Measurements from ENCODE around the gene ARMC7.
A peak's percentile ranks its signal among the peaks of the same experiment; 100 is the strongest.
"Not testable (repeated sequence)": the region's sequence is repeated elsewhere in the genome, so short reads cannot be mapped to it uniquely, and the experiment has no call there.

Gene ARMC7

GRCh38 chr17:75152523-75152921 is 42.8 kb downstream of the ARMC7 start:
- peak overlapping the region; percentile 86 for H3K4me3 ChIP-seq (replicated peaks; ENCODE audit: low read depth, low read length)
- peak; percentile 11 for DNase-seq (ENCODE audit: low read depth)
- no peak for TF ChIP-seq CTCF (IDR thresholded peaks at IDR 0.05; ENCODE audit: low read length, missing control alignments)

GRCh38 chr17:75152922-75153779 is 43.4 kb downstream of the ARMC7 start:
- no peak for TF ChIP-seq CTCF (IDR thresholded peaks at IDR 0.05; ENCODE audit: low read length, missing control alignments)
- DNase-seq (ENCODE audit: low read depth) = peak; percentile 24
- H3K4me3 ChIP-seq (replicated peaks; ENCODE audit: low read depth, low read length) = peak overlapping the region; percentile 86

GRCh38 chr17:75153780-75154194 is 44.0 kb downstream of the ARMC7 start:
- TF ChIP-seq CTCF (IDR thresholded peaks at IDR 0.05; ENCODE audit: low read length, missing control alignments) = no peak
- no peak for DNase-seq (ENCODE audit: low read depth)
- peak overlapping the region; percentile 86 for H3K4me3 ChIP-seq (replicated peaks; ENCODE audit: low read depth, low read length)

GRCh38 chr17:75154195-75155106 is 44.7 kb downstream of the ARMC7 start, which contains the start of gene JPT1:
Gene JPT1 (minus strand): TSS chr17:75154512. CDS start chr17:75154397, 115 bp downstream.
- peak within 1 kb of the TSS; percentile 86 for H3K4me3 ChIP-seq (replicated peaks; ENCODE audit: low read depth, low read length)
- peak; percentile 99 for DNase-seq (ENCODE audit: low read depth)
- TF ChIP-seq CTCF (IDR thresholded peaks at IDR 0.05; ENCODE audit: low read length, missing control alignments) = no peak

- no peak for DNase-seq (ENCODE audit: low read depth)
- no peak for TF ChIP-seq CTCF (IDR thresholded peaks at IDR 0.05; ENCODE audit: low read length, missing control alignments)
- no peak overlapping the region for H3K4me3 ChIP-seq (replicated peaks; ENCODE audit: low read depth, low read length)
Observed at GRCh38 chr17:75155191-75155601, 45.4 kb downstream of the ARMC7 start.

GRCh38 chr17:75158480-75158879 is 48.7 kb downstream of the ARMC7 start:
- not testable (repeated sequence) for DNase-seq (ENCODE audit: low read depth); H3K4me3 ChIP-seq (replicated peaks; ENCODE audit: low read depth, low read length)

Measured in fibroblast of pulmonary artery (primary cell).